GM12878 (cell line): ENCODE measurements around the gene KIRREL3.

Experiments
- BHLHE40 ChIP-seq, 2 experiments: fragments of 450-650 bp in 1 of 2; IDR thresholded peaks; 2 replicates each; pipeline ENCODE4 v1.6.1; 2011 to 2017; ENCODE audit warnings: low read depth in 2 of 2, borderline replicate concordance in 1 of 2, improper control_type of control experiment in 1 of 2, low read length in 1 of 2, mild to moderate bottlenecking in 1 of 2
- CHD2 ChIP-seq: IDR thresholded peaks from 2 replicates; pipeline ENCODE4 v1.6.1; 2011; ENCODE audit warnings: low read depth, low read length, improper control_type of control experiment, borderline replicate concordance
- CTCF ChIP-seq, 3 experiments: IDR thresholded peaks in 2 of 3; conservative IDR thresholded peaks in 1 of 3; 2 replicates each; pipeline ENCODE4 v1.5.1; 2011; ENCODE audit warnings: low read depth in 3 of 3, low read length in 3 of 3, mild to moderate bottlenecking in 3 of 3, control low read depth in 2 of 3, moderate library complexity in 2 of 3, inconsistent platforms in 1 of 3, mixed read lengths in 1 of 3; ENCODE audit not compliant: control insufficient read depth in 2 of 3, insufficient read depth in 1 of 3; ENCODE audit errors: extremely low read depth in 1 of 3
- EGR1 ChIP-seq, 2 experiments: IDR thresholded peaks; 1 replicate in 1 of 2; 2 replicates in 1 of 2; pipeline ENCODE4 v1.6.1; 2011 to 2012; ENCODE audit warnings: low read depth in 2 of 2, low read length in 2 of 2, borderline replicate concordance in 1 of 2, mild to moderate bottlenecking in 1 of 2, moderate library complexity in 1 of 2
- KAT2A ChIP-seq: conservative IDR thresholded peaks from 2 replicates; pipeline ENCODE4 v1.6.1; 2011; ENCODE audit warnings: low read depth, low read length; ENCODE audit not compliant: control insufficient read depth
- MLLT1 ChIP-seq: fragments of 450-650 bp; IDR thresholded peaks from 2 replicates; pipeline ENCODE4 v1.6.1; 2016; ENCODE audit warnings: mild to moderate bottlenecking
- NR2C2 ChIP-seq: IDR thresholded peaks from 2 replicates; pipeline ENCODE4 v1.6.1; 2011; ENCODE audit warnings: borderline replicate concordance, low read depth; ENCODE audit not compliant: control insufficient read depth, insufficient read length
- POLR2A ChIP-seq: IDR thresholded peaks from 2 replicates; pipeline ENCODE4 v1.6.1; 2011; ENCODE audit warnings: low read depth, mild to moderate bottlenecking, low read length
- RELB ChIP-seq: fragments of 450-650 bp; IDR thresholded peaks from 2 replicates; pipeline ENCODE4 v1.6.1; 2017; ENCODE audit warnings: low read depth, mild to moderate bottlenecking, moderate library complexity
- TAF1 ChIP-seq: IDR thresholded peaks from 2 replicates; pipeline ENCODE4 v1.6.1; 2011; ENCODE audit warnings: mild to moderate bottlenecking, low read depth, low read length, borderline replicate concordance
- YY1 ChIP-seq: IDR thresholded peaks from 2 replicates; pipeline ENCODE4 v1.6.1; 2011; ENCODE audit warnings: low read depth, mild to moderate bottlenecking, low read length
- ZNF687 ChIP-seq: fragments of 450-650 bp; IDR thresholded peaks from 2 replicates; pipeline ENCODE4 v1.6.1; 2017; ENCODE audit warnings: mild to moderate bottlenecking, moderate library complexity
- TF ChIP-seq, protein P1 (sequence below): fragments of 450-650 bp; IDR thresholded peaks from 2 replicates; pipeline ENCODE4 v1.6.1; 2017; ENCODE audit warnings: mild to moderate bottlenecking

DNA sequence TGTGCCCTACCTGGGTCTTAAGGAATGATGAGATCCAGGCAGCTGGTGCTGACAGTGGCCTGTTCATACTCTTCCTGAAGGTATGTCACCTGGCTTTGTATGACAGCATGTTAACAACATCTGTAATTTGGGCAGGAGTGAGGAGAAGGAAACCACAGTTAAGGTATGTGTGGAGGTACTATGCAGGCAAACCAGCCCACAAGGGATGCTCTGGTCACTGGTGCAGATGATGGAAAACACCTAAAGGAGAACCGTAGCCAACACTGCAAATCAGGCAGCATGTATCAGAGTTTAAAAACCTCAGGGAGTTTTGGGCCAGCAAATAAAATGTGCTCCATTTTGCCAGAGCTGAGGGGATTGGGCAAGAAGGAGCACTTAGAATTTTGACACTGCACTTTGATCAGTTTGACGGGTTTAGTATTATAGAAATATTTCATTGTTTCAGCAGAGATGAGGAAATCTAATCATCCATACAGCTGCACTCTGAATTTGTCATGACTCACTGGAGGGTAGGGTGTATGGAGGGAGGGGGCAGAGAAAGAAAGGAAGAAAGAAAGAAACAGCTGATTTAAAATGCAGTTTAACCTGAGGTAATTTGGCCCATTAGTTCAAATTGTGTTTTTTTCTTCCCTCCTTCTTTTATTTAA is 260.9 kb downstream of the KIRREL3 start:
- no peak for TF ChIP-seq BHLHE40 (IDR thresholded peaks at IDR 0.05; ENCODE audit: borderline replicate concordance in 1 of 2, low read depth in 2 of 2, low read length in 1 of 2)
- no peak for TF ChIP-seq CTCF (IDR thresholded peaks at IDR 0.05 in 2 of 3, conservative IDR thresholded peaks at IDR 0.05 in 1 of 3; ENCODE audit: control insufficient read depth in 2 of 3, extremely low read depth in 1 of 3, insufficient read depth in 1 of 3, low read depth in 3 of 3, low read length in 3 of 3)
- TF ChIP-seq, protein P1, sequence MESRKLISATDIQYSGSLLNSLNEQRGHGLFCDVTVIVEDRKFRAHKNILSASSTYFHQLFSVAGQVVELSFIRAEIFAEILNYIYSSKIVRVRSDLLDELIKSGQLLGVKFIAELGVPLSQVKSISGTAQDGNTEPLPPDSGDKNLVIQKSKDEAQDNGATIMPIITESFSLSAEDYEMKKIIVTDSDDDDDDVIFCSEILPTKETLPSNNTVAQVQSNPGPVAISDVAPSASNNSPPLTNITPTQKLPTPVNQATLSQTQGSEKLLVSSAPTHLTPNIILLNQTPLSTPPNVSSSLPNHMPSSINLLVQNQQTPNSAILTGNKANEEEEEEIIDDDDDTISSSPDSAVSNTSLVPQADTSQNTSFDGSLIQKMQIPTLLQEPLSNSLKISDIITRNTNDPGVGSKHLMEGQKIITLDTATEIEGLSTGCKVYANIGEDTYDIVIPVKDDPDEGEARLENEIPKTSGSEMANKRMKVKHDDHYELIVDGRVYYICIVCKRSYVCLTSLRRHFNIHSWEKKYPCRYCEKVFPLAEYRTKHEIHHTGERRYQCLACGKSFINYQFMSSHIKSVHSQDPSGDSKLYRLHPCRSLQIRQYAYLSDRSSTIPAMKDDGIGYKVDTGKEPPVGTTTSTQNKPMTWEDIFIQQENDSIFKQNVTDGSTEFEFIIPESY: no peak
- no peak for TF ChIP-seq ZNF687
- no peak for TF ChIP-seq TAF1
- TF ChIP-seq POLR2A: no peak
- no peak for TF ChIP-seq CHD2
- TF ChIP-seq KAT2A: no peak
- no peak for TF ChIP-seq EGR1 (IDR thresholded peaks at IDR 0.05; ENCODE audit: borderline replicate concordance in 1 of 2, low read depth in 2 of 2, low read length in 2 of 2)
- no peak for TF ChIP-seq RELB
- no peak for TF ChIP-seq MLLT1
- TF ChIP-seq YY1: no peak
- TF ChIP-seq NR2C2: no peak
